Stimulated activated CD8-positive, alpha-beta memory T cell treated with anti-CD3 and anti-CD28 coated beads, Interleukin-12 subunit alpha, Interleukin-12 subunit beta, amount 100 ng/mL, for 24 hours (primary cell): ENCODE data around the gene PCDHGA4.
A peak's percentile ranks its signal among the peaks of the same experiment; 100 is the strongest.
"Not testable (repeated sequence)": the region's sequence is repeated elsewhere in the genome, so short reads cannot be mapped to it uniquely, and the experiment has no call there.

Experiments used
- DNase-seq: peaks from one replicate; pipeline ENCODE4 v3.0.0-alpha.2; 2020; ENCODE audit errors: extremely low read depth

PCDHGA4 gene

GRCh38 chr5:141354900-141355469, at the start of gene PCDHGA4:
TSS of gene PCDHGA4 (plus strand) at chr5:141355021. CDS start at chr5:141355108, 87 bp downstream.
- no peak for DNase-seq

- DNase-seq: no peak
Observed at GRCh38 chr5:141306630-141307029, 48.2 kb upstream of the PCDHGA4 start.

GRCh38 chr5:141313711-141314110, 41.1 kb upstream of the PCDHGA4 start:
- no peak for DNase-seq

- not testable (repeated sequence) for DNase-seq
Observed at GRCh38 chr5:141316963-141317362, 37.9 kb upstream of the PCDHGA4 start.

- DNase-seq: no peak
Observed at GRCh38 chr5:141319202-141319601, 35.6 kb upstream of the PCDHGA4 start.

- DNase-seq: no peak
Observed at GRCh38 chr5:141319699-141320098, 35.1 kb upstream of the PCDHGA4 start.

- peak; percentile 81 for DNase-seq
Observed at GRCh38 chr5:141320225-141321169, 34.3 kb upstream of the PCDHGA4 start, which contains the start of gene TAF7. TSS of gene TAF7 (minus strand) at chr5:141320784. CDS start at chr5:141320044, 740 bp downstream.

- no peak for DNase-seq
Observed at GRCh38 chr5:141322261-141322660, 32.6 kb upstream of the PCDHGA4 start.

GRCh38 chr5:141326088-141326854, 28.6 kb upstream of the PCDHGA4 start:
- DNase-seq: peak; percentile 26

GRCh38 chr5:141328231-141328630, 26.6 kb upstream of the PCDHGA4 start:
- no peak for DNase-seq

- no peak for DNase-seq
Observed at GRCh38 chr5:141330299-141331080, 24.3 kb upstream of the PCDHGA4 start, which contains the start of gene PCDHGA1. TSS of gene PCDHGA1 (plus strand) at chr5:141330514.

- DNase-seq: not testable (repeated sequence)
Observed at GRCh38 chr5:141332571-141332970, 22.2 kb upstream of the PCDHGA4 start.

- DNase-seq: no peak
Observed at GRCh38 chr5:141338538-141339306, 16.1 kb upstream of the PCDHGA4 start, which contains the start of gene PCDHGA2. TSS of gene PCDHGA2 (plus strand) at chr5:141338760.

GRCh38 chr5:141340781-141341354, 14.0 kb upstream of the PCDHGA4 start:
- DNase-seq: not testable (repeated sequence)

GRCh38 chr5:141342773-141343172, 12.0 kb upstream of the PCDHGA4 start:
- no peak for DNase-seq

- no peak for DNase-seq
Observed at GRCh38 chr5:141343242-141343952, 11.4 kb upstream of the PCDHGA4 start, which contains the start of gene PCDHGA3. TSS of gene PCDHGA3 (plus strand) at chr5:141343829. CDS start at chr5:141344034, 205 bp downstream.

GRCh38 chr5:141343953-141344463, 10.8 kb upstream of the PCDHGA4 start:
- DNase-seq: no peak

GRCh38 chr5:141345327-141345726, 9.5 kb upstream of the PCDHGA4 start:
- no peak for DNase-seq

GRCh38 chr5:141346017-141346416, 8.8 kb upstream of the PCDHGA4 start:
- DNase-seq: not testable (repeated sequence)
